Endothelial cell of umbilical vein (primary cell): ENCODE measurements around the gene ANP32A.

Experiments used
- CTCF ChIP-seq, 2 donors: IDR thresholded peaks; 1 replicate in 1 of 2; 2 replicates in 1 of 2; pipeline ENCODE4 v1.5.1; 2011; ENCODE audit warnings: low read length in 2 of 2, mild to moderate bottlenecking in 2 of 2, moderate library complexity in 2 of 2, control low read depth in 1 of 2, inconsistent platforms in 1 of 2, low read depth in 1 of 2; ENCODE audit not compliant: insufficient read depth in 1 of 2; ENCODE audit errors: extremely low read depth in 1 of 2
- EZH2 ChIP-seq: IDR thresholded peaks from 2 replicates; pipeline ENCODE4 v1.6.1; 2012; ENCODE audit warnings: borderline replicate concordance, low read depth, mild to moderate bottlenecking, moderate library complexity, low read length, inconsistent platforms; ENCODE audit not compliant: severe bottlenecking
- FOS ChIP-seq: IDR thresholded peaks from 2 replicates; pipeline ENCODE4 v1.6.1; 2011; ENCODE audit warnings: mild to moderate bottlenecking, low read length, moderate library complexity, borderline replicate concordance; ENCODE audit not compliant: insufficient read depth
- POLR2A ChIP-seq: IDR thresholded peaks from 2 replicates; pipeline ENCODE4 v1.6.1; 2012; ENCODE audit warnings: low read depth, mild to moderate bottlenecking, control low read depth, low read length

GRCh38 chr15:68768321-68768720 is 52.4 kb downstream of the ANP32A start:
- TF ChIP-seq FOS (peak; percentile 66), CTCF (IDR thresholded peaks at IDR 0.05; ENCODE audit: extremely low read depth in 1 of 2, insufficient read depth in 1 of 2, low read depth in 1 of 2, low read length in 2 of 2) (no peak), POLR2A (no peak), EZH2 (no peak)
